GM12892 (cell line): ENCODE data around the gene DNM3.

ENCODE experiments used
- POLR2A ChIP-seq: IDR thresholded peaks from 2 replicates; pipeline ENCODE4 v1.6.1; 2011; ENCODE audit warnings: low read depth, low read length, control low read depth
- TAF1 ChIP-seq: IDR thresholded peaks from 2 replicates; pipeline ENCODE4 v1.6.1; 2011; ENCODE audit warnings: low read depth, mild to moderate bottlenecking, control low read depth, low read length, borderline replicate concordance

- no peak for TF ChIP-seq TAF1
- TF ChIP-seq POLR2A: no peak
Measured at GRCh38 chr1:172169836-172170235, 328.5 kb downstream of the DNM3 start.
